ENCODE data around the gene ANKRD2.
"Not testable (repeated sequence)": the region's sequence is repeated elsewhere in the genome, so short reads cannot be mapped to it uniquely, and the experiment has no call there.

ANKRD2 gene

GRCh38 chr10:97561386-97562077, 11.0 kb upstream of the ANKRD2 start:
- H3K36me3 ChIP-seq (ENCODE audit: insufficient read depth, low read length); H3K27me3 ChIP-seq (ENCODE audit: insufficient read depth, low read length); H3K27ac ChIP-seq (ENCODE audit: low read depth, low read length); H3K4me1 ChIP-seq (ENCODE audit: control insufficient read depth, insufficient read depth, low read length, unreplicated experiment); H2AFZ ChIP-seq (ENCODE audit: low read length, unreplicated experiment): not testable (repeated sequence)
- Histone ChIP-seq H3K4me3 (ENCODE audit: low read depth, low read length) (peak overlapping the region; percentile 72; the same call in 1 of the 2 replicates), H3K79me2 (ENCODE audit: control insufficient read depth, insufficient read depth, low read length, unreplicated experiment) (peaks cover 14% of the 10 kb centered on the region)

GRCh38 chr10:97562329-97562728, 10.2 kb upstream of the ANKRD2 start:
- not testable (repeated sequence) for H3K4me1 ChIP-seq (ENCODE audit: control insufficient read depth, insufficient read depth, low read length, unreplicated experiment); H3K27ac ChIP-seq (ENCODE audit: low read depth, low read length); H2AFZ ChIP-seq (ENCODE audit: low read length, unreplicated experiment); H3K27me3 ChIP-seq (ENCODE audit: insufficient read depth, low read length); H3K36me3 ChIP-seq (ENCODE audit: insufficient read depth, low read length); H3K4me3 ChIP-seq (ENCODE audit: low read depth, low read length)
- peaks cover 14% of the 10 kb centered on the region for H3K79me2 ChIP-seq (ENCODE audit: control insufficient read depth, insufficient read depth, low read length, unreplicated experiment)

GRCh38 chr10:97563337-97563736, 9.2 kb upstream of the ANKRD2 start:
- Histone ChIP-seq H3K27ac (ENCODE audit: low read depth, low read length) (no peak overlapping the region), H3K4me1 (ENCODE audit: control insufficient read depth, insufficient read depth, low read length, unreplicated experiment) (no peaks in the 10 kb centered on the region), H3K27me3 (ENCODE audit: insufficient read depth, low read length) (no peaks in the 10 kb centered on the region), H2AFZ (ENCODE audit: low read length, unreplicated experiment) (no peak overlapping the region), H3K4me3 (ENCODE audit: low read depth, low read length) (no peak overlapping the region), H3K79me2 (ENCODE audit: control insufficient read depth, insufficient read depth, low read length, unreplicated experiment) (peaks cover 11% of the 10 kb centered on the region), H3K36me3 (ENCODE audit: insufficient read depth, low read length) (no peaks in the 10 kb centered on the region)

DNA sequence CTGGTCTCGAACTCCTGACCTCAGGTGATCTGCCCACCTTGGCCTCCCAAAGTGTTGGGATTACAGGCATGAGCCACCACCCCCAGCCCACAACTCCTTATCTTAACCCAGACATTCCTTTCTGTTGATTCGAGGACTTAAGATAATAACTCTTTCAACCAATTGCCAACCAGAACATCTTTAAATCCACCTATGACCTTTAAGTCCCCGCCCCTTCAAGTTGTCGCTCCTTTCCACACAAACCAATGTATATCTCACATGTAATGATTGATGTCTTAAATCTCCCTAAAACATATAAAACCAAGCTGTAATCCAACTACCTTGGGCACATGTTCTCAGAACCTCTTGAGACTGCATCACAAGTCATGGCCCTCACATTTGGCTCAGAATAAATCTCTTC, 7.8 kb upstream of the ANKRD2 start:
- Histone ChIP-seq H3K79me2 (ENCODE audit: control insufficient read depth, insufficient read depth, low read length, unreplicated experiment) (peaks cover 7% of the 10 kb centered on the region), H3K4me3 (ENCODE audit: low read depth, low read length) (no peak overlapping the region), H3K36me3 (ENCODE audit: insufficient read depth, low read length) (no peaks in the 10 kb centered on the region), H3K27ac (ENCODE audit: low read depth, low read length) (no peak overlapping the region), H2AFZ (ENCODE audit: low read length, unreplicated experiment) (no peak overlapping the region), H3K4me1 (ENCODE audit: control insufficient read depth, insufficient read depth, low read length, unreplicated experiment) (no peaks in the 10 kb centered on the region), H3K27me3 (ENCODE audit: insufficient read depth, low read length) (no peaks in the 10 kb centered on the region)

DNA sequence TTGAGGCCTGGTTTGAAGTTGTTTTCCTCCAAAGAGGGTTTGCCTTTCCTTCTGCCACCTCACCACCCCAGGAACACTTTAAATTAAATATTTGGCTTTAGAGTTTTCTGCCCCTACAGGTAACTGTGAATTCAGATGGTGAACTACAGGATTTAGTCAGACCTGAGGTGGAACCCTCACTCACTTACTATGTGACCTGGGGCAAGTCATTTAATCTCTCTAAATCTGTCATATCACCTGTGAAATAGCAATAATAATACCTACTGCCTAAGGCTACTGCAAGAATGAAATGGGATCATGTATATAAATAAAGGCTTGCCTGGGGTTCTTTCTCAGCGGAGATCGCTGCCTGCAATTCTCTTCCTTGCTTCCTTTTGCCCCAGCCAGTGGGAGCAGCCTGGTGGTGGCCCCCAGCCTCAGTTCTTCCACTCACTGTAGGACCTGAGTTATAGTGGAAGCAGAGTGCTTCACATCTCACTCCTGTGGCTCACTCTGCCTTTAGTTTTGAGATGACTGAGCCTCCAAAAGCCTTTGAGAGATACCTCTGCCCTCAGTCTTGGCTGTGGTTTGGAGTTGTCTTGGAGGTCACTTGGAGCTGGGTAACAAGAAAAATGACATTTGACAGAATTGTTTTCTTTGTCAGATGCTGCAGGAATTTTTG, 6.1 kb upstream of the ANKRD2 start:
- no peaks in the 10 kb centered on the region for H3K27me3 ChIP-seq (ENCODE audit: insufficient read depth, low read length)
- no peaks in the 10 kb centered on the region for H3K36me3 ChIP-seq (ENCODE audit: insufficient read depth, low read length)
- peaks cover 4% of the 10 kb centered on the region for H3K79me2 ChIP-seq (ENCODE audit: control insufficient read depth, insufficient read depth, low read length, unreplicated experiment)
- H3K27ac ChIP-seq (ENCODE audit: low read depth, low read length), result no peak overlapping the region
- H2AFZ ChIP-seq (ENCODE audit: low read length, unreplicated experiment), result no peak overlapping the region
- no peaks in the 10 kb centered on the region for H3K4me1 ChIP-seq (ENCODE audit: control insufficient read depth, insufficient read depth, low read length, unreplicated experiment)
- H3K4me3 ChIP-seq (ENCODE audit: low read depth, low read length), result no peak overlapping the region

- no peaks in the 10 kb centered on the region for H3K27me3 ChIP-seq (ENCODE audit: insufficient read depth, low read length)
Observed at GRCh38 chr10:97567891-97568290, 4.7 kb upstream of the ANKRD2 start.

DNA sequence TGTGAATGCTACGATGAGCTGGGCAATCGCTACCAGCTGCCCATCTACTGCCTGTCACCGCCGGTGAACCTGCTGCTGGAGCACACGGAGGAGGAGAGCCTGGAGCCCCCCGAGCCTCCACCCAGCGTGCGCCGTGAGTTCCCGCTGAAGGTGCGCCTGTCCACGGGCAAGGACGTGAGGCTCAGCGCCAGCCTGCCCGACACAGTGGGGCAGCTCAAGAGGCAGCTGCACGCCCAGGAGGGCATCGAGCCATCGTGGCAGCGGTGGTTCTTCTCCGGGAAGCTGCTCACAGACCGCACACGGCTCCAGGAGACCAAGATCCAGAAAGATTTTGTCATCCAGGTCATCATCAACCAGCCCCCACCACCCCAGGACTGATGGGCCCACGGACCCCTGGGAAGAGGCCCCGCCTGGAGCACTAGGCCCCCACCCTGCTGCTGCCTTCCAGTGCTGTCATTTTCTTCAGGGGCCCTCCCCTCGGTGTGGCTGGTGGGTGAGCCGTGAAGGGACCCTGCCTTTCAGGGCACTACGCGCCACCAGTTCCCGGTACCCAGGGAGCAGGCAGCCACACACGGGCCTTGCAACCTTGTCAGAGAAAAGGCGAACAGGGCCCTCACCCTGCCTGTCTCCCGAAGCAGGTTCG, 2.3 kb upstream of the ANKRD2 start:
- H3K36me3 ChIP-seq (ENCODE audit: insufficient read depth, low read length), result no peaks in the 10 kb centered on the region
- no peaks in the 10 kb centered on the region for H3K79me2 ChIP-seq (ENCODE audit: control insufficient read depth, insufficient read depth, low read length, unreplicated experiment)
- H3K27me3 ChIP-seq (ENCODE audit: insufficient read depth, low read length), result no peaks in the 10 kb centered on the region
- H2AFZ ChIP-seq (ENCODE audit: low read length, unreplicated experiment), result no peak overlapping the region
- peaks cover 26% of the 10 kb centered on the region for H3K4me1 ChIP-seq (ENCODE audit: control insufficient read depth, insufficient read depth, low read length, unreplicated experiment)
- no peak overlapping the region for H3K4me3 ChIP-seq (ENCODE audit: low read depth, low read length)
- H3K27ac ChIP-seq (ENCODE audit: low read depth, low read length), result no peak overlapping the region

More at GRCh38 chr10:97567891-97568290, 4.7 kb upstream of the ANKRD2 start:
- peaks cover 6% of the 10 kb centered on the region for H3K4me1 ChIP-seq (ENCODE audit: control insufficient read depth, insufficient read depth, low read length, unreplicated experiment)
- H3K27ac ChIP-seq (ENCODE audit: low read depth, low read length), result no peak overlapping the region
- no peak overlapping the region for H2AFZ ChIP-seq (ENCODE audit: low read length, unreplicated experiment)
- H3K4me3 ChIP-seq (ENCODE audit: low read depth, low read length), result no peak overlapping the region
- no peaks in the 10 kb centered on the region for H3K36me3 ChIP-seq (ENCODE audit: insufficient read depth, low read length)
- H3K79me2 ChIP-seq (ENCODE audit: control insufficient read depth, insufficient read depth, low read length, unreplicated experiment), result no peaks in the 10 kb centered on the region

- H3K27ac ChIP-seq (ENCODE audit: low read depth, low read length), result no peak overlapping the region
- no peak overlapping the region for H2AFZ ChIP-seq (ENCODE audit: low read length, unreplicated experiment)
- no peak overlapping the region for H3K4me3 ChIP-seq (ENCODE audit: low read depth, low read length)
- peaks cover 28% of the 10 kb centered on the region for H3K4me1 ChIP-seq (ENCODE audit: control insufficient read depth, insufficient read depth, low read length, unreplicated experiment)
- no peaks in the 10 kb centered on the region for H3K36me3 ChIP-seq (ENCODE audit: insufficient read depth, low read length)
- H3K79me2 ChIP-seq (ENCODE audit: control insufficient read depth, insufficient read depth, low read length, unreplicated experiment), result no peaks in the 10 kb centered on the region
- H3K27me3 ChIP-seq (ENCODE audit: insufficient read depth, low read length), result no peaks in the 10 kb centered on the region
Observed at GRCh38 chr10:97570789-97571471, 1.6 kb upstream of the ANKRD2 start.

DNA sequence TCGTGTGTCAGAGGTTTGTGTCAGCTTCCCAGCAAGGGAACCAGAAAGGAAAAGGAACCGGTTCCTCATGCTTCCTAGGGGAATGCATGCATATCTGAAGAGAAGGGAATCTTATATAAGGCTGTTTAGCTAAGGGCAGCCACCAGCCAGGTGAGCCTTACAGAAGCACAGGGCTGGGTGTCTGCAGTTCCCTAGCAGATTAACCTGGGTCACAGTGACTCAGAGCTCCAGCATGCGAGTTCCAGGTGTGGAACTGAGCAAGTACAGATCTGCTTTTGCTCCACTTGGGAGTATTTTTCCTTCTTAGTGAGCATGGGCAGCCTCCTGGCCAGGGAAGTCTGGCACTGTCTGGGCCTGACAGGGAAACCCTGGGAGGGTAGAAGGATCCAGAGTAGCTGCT, 957 bp upstream of the ANKRD2 start:
- peaks cover 28% of the 10 kb centered on the region for H3K4me1 ChIP-seq (ENCODE audit: control insufficient read depth, insufficient read depth, low read length, unreplicated experiment)
- no peaks in the 10 kb centered on the region for H3K36me3 ChIP-seq (ENCODE audit: insufficient read depth, low read length)
- H3K79me2 ChIP-seq (ENCODE audit: control insufficient read depth, insufficient read depth, low read length, unreplicated experiment), result no peaks in the 10 kb centered on the region
- H3K27me3 ChIP-seq (ENCODE audit: insufficient read depth, low read length), result no peaks in the 10 kb centered on the region
- H3K27ac ChIP-seq (ENCODE audit: low read depth, low read length), result no peak overlapping the region
- H3K4me3 ChIP-seq (ENCODE audit: low read depth, low read length), result no peak overlapping the region
- no peak overlapping the region for H2AFZ ChIP-seq (ENCODE audit: low read length, unreplicated experiment)

DNA sequence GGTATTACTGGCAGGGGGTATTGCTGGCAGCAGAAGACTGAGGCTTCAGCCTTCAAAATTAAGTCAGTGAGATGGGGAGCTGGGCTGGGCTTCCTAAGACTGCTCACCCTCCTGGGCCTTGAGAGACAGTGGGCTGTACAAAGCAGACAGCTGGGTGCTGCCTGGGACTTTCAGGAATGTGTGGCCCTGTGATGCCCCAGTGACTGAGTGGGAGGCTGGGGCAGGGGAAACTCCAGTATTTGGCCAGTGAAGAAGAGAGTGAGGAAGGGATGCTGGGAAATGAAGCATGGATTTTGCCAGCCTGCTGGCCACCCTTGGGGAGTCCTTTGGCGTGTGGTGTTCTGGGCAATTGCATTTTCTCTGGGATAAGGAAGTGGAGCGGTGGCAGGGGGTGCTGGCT, 442 bp downstream of the ANKRD2 start:
- no peak overlapping the region for H2AFZ ChIP-seq (ENCODE audit: low read length, unreplicated experiment)
- H3K4me3 ChIP-seq (ENCODE audit: low read depth, low read length), result no peak overlapping the region
- no peaks in the 10 kb centered on the region for H3K36me3 ChIP-seq (ENCODE audit: insufficient read depth, low read length)
- no peaks in the 10 kb centered on the region for H3K79me2 ChIP-seq (ENCODE audit: control insufficient read depth, insufficient read depth, low read length, unreplicated experiment)
- peaks cover 28% of the 10 kb centered on the region for H3K4me1 ChIP-seq (ENCODE audit: control insufficient read depth, insufficient read depth, low read length, unreplicated experiment)
- H3K27ac ChIP-seq (ENCODE audit: low read depth, low read length), result no peak overlapping the region
- H3K27me3 ChIP-seq (ENCODE audit: insufficient read depth, low read length), result no peaks in the 10 kb centered on the region
